Measurements from ENCODE around the gene CADM2. TPM values are rescaled to one million over a fixed set of nuclear protein-coding genes. Genes with fewer than 3 reads are reported as not detected.

The CADM2 gene
- total and polyA plus RNA-seq, 2 experiments from 2014 or later = 13.3 to 47.5 TPM

- no peak overlapping the region for H3K27ac Mint-ChIP-seq
- Histone ChIP-seq H3K4me3 (no peak overlapping the region), H3K9me2 (ENCODE audit: insufficient read depth) (no peaks in the 10 kb centered on the region), H3K4me2 (no peak overlapping the region), H3K27me3 (ENCODE audit: insufficient read depth) (no peaks in the 10 kb centered on the region), H3K79me2 (replicated peaks; ENCODE audit: insufficient read depth) (no peaks in the 10 kb centered on the region), H4K20me1 (replicated peaks; ENCODE audit: insufficient read depth) (no peaks in the 10 kb centered on the region), H3K27ac (ENCODE audit: low read depth) (no peak overlapping the region), H3K36me3 (ENCODE audit: insufficient read depth) (no peaks in the 10 kb centered on the region), H3F3A (replicated peaks; ENCODE audit: low read depth) (no peaks in the 10 kb centered on the region), H3K4me1 (ENCODE audit: insufficient read depth) (no peaks in the 10 kb centered on the region), H2AFZ (no peak overlapping the region)
- no peak overlapping the region for H3K4me3 Mint-ChIP-seq
- H3K4me1 Mint-ChIP-seq = peaks cover 4% of the 10 kb centered on the region; the same call in 2 of the 3 replicates
- H3K27me3 Mint-ChIP-seq (ENCODE audit: insufficient read depth, low read depth, poor library complexity) = no peaks in the 10 kb centered on the region
- ATAC-seq (no peak), DNase-seq (ENCODE audit: low spot score) (no peak)
- H3K9me3 Mint-ChIP-seq = peaks cover 4% of the 10 kb centered on the region; the same call in 1 of the 3 replicates
- TF ChIP-seq POLR2AphosphoS5 (IDR thresholded peaks at IDR 0.05; ENCODE audit: low read depth) = no peak
- no peak for TF ChIP-seq CREB1 (CRISPR knock-in tag; IDR thresholded peaks at IDR 0.05; ENCODE audit: low read depth)
- no peak for TF ChIP-seq NANOG (IDR thresholded peaks at IDR 0.05; ENCODE audit: borderline replicate concordance)
- no peak for TF ChIP-seq REST (IDR thresholded peaks at IDR 0.05; ENCODE audit: unreplicated experiment)
- TF ChIP-seq STAT1 (IDR thresholded peaks at IDR 0.05; ENCODE audit: unreplicated experiment) = no peak
- TF ChIP-seq ZNF331 (CRISPR knock-in tag; IDR thresholded peaks at IDR 0.05; ENCODE audit: low read depth) = no peak
- no peak for TF ChIP-seq ETS1 (IDR thresholded peaks at IDR 0.05)
- TF ChIP-seq EZH2 (IDR thresholded peaks at IDR 0.05; ENCODE audit: low read depth, unreplicated experiment) = no peak
- no peak for TF ChIP-seq ZNF462 (CRISPR knock-in tag; IDR thresholded peaks at IDR 0.05)
- no peak for TF ChIP-seq JUNB (IDR thresholded peaks at IDR 0.05; ENCODE audit: unreplicated experiment)
- TF ChIP-seq EZH2phosphoT487 (IDR thresholded peaks at IDR 0.05; ENCODE audit: unreplicated experiment) = no peak
- no peak for TF ChIP-seq CTCF (conservative IDR thresholded peaks at IDR 0.05; ENCODE audit: low read depth in 2 of 2)
- no peak for TF ChIP-seq ZNF114 (CRISPR knock-in tag; IDR thresholded peaks at IDR 0.05)
- H3K36me3 Mint-ChIP-seq (ENCODE audit: low read depth) = peaks cover 3% of the 10 kb centered on the region; the same call in 1 of the 3 replicates
Observed at GRCh38 chr3:85525264-85525663, 566.5 kb downstream of the CADM2 start.
